ENCODE data around the gene NELL2.
"Not testable (repeated sequence)": the region's sequence is repeated elsewhere in the genome, so short reads cannot be mapped to it uniquely, and the experiment has no call there.

Gene NELL2

DNA sequence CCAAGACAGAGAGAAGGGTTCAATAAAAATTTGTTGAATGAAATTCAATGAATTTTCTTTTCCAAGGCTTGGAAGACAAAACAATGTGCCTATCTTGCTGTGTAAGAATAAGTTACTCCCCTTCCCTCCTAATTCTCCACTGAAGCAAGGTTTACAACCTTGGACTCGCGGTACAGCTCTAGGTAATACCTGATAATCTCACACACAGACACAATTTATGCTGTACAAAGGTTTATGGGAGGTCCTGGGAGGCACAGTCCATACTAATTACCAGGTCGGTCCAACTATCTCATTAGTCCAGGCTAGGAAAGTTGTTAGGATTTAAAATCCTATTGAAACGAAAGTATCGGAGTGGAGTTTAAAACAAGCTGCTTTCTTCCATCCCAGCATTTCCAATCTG is 42.6 kb downstream of the NELL2 start:
- Histone ChIP-seq H3K4me3 (ENCODE audit: low read depth in 1 of 2, low read length in 2 of 2) (peak overlapping the region; percentile 38 to 41), H3K36me3 (ENCODE audit: control insufficient read depth in 1 of 2, insufficient read depth in 2 of 2, low read length in 2 of 2) (no peaks in the 10 kb centered on the region), H3K27me3 (ENCODE audit: control insufficient read depth in 1 of 2, insufficient read depth in 2 of 2, low read length in 2 of 2) (no peaks in the 10 kb centered on the region), H3K9me3 (ENCODE audit: control insufficient read depth in 1 of 2, low read length in 2 of 2) (no peaks in the 10 kb centered on the region), H3K27ac (ENCODE audit: low read depth, low read length) (no peak overlapping the region), H3K4me1 (ENCODE audit: control insufficient read depth in 1 of 2, insufficient read depth in 2 of 2, low read length in 2 of 2) (peaks cover 24 to 37% of the 10 kb centered on the region in 2 donors), H3K9ac (ENCODE audit: low read depth in 1 of 2, low read length in 2 of 2) (no peak overlapping the region)

DNA sequence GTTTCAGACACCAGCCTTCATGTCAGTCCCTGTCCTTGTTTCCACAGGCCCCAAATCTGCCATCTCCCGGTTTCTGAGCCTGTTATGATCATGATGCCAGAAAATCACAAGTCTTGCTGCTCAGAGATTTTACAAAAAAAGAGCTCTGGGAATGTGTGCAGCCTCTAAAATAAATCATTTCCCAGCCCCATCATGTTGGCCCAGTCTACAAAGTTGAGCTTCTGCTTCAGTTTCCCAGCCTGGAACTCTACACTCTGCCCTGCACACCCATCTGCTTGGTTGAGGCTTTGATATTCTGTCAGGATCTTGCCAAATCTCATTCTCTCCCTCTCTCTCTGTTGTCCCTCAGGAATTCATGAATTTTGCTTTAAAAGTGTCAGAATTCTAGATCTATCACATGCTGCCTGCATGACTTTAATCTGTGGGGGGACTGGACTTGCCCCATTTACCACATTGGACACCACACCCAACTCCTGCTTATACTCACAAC is 45.5 kb downstream of the NELL2 start:
- H3K9ac ChIP-seq (ENCODE audit: low read depth in 1 of 2, low read length in 2 of 2) = no peak overlapping the region
- no peak overlapping the region for H3K27ac ChIP-seq (ENCODE audit: low read depth, low read length)
- no peak overlapping the region for H3K4me3 ChIP-seq (ENCODE audit: low read depth in 1 of 2, low read length in 2 of 2)
- no peaks in the 10 kb centered on the region for H3K9me3 ChIP-seq (ENCODE audit: control insufficient read depth in 1 of 2, low read length in 2 of 2)
- no peaks in the 10 kb centered on the region for H3K36me3 ChIP-seq (ENCODE audit: control insufficient read depth in 1 of 2, insufficient read depth in 2 of 2, low read length in 2 of 2)
- H3K4me1 ChIP-seq (ENCODE audit: control insufficient read depth in 1 of 2, insufficient read depth in 2 of 2, low read length in 2 of 2) = peaks cover 16 to 19% of the 10 kb centered on the region in 2 donors
- no peaks in the 10 kb centered on the region for H3K27me3 ChIP-seq (ENCODE audit: control insufficient read depth in 1 of 2, insufficient read depth in 2 of 2, low read length in 2 of 2)

DNA sequence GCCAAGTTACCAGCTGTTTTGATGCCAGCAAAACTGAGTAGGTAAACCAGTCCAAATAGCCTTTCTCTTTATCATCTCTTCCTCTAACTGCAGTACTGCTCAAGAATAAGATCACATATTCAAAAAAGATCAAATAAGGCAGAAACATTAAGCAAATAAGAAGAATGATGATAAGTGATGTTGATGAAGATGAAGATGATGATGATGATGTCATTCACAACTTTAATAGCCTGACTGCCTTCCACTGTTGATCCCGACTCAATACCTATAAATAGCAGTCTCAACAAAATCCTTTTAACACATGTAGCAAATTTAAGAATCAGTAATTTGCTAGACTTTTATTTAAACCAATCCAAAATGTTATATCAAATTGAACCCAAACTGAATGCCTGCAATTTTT is 47.1 kb downstream of the NELL2 start:
- Histone ChIP-seq H3K9ac (ENCODE audit: low read depth in 1 of 2, low read length in 2 of 2) (no peak overlapping the region), H3K36me3 (ENCODE audit: control insufficient read depth in 1 of 2, insufficient read depth in 2 of 2, low read length in 2 of 2) (no peaks in the 10 kb centered on the region), H3K4me3 (ENCODE audit: low read depth in 1 of 2, low read length in 2 of 2) (no peak overlapping the region), H3K9me3 (ENCODE audit: control insufficient read depth in 1 of 2, low read length in 2 of 2) (no peaks in the 10 kb centered on the region), H3K27ac (ENCODE audit: low read depth, low read length) (no peak overlapping the region), H3K27me3 (ENCODE audit: control insufficient read depth in 1 of 2, insufficient read depth in 2 of 2, low read length in 2 of 2) (no peaks in the 10 kb centered on the region), H3K4me1 (ENCODE audit: control insufficient read depth in 1 of 2, insufficient read depth in 2 of 2, low read length in 2 of 2) (peaks cover 7 to 14% of the 10 kb centered on the region in 2 donors)

DNA sequence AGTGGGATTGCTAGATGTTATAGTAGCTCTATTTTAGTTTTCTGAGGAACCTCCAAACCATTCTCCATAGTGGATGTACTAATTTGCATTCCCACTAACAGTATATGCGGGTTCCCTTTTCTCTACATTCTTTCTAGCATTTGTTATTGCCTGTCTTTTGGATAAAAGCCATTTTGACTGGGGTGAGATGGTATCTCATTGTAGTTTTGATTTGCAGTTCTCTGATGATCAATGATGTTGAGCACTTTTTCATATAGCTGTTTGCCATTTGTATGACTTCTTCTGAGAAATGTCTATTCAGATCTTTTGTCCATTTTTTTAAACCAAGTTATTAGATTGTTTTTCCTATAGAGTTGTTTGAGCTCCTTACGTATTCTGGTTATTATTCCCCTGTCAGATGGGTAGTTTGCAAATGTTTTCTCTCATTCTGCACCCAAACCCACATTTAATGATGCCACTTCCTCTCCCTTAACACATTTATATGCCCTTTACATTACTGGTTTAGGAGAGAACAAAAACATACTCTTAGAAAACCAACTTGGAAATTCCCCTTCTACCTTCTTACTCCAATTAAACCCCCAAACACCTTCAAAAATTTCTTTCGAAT is 48.2 kb downstream of the NELL2 start:
- Histone ChIP-seq H3K36me3 (ENCODE audit: control insufficient read depth in 1 of 2, insufficient read depth in 2 of 2, low read length in 2 of 2) (no peaks in the 10 kb centered on the region), H3K9ac (ENCODE audit: low read depth in 1 of 2, low read length in 2 of 2) (no peak overlapping the region), H3K27ac (ENCODE audit: low read depth, low read length) (no peak overlapping the region), H3K27me3 (ENCODE audit: control insufficient read depth in 1 of 2, insufficient read depth in 2 of 2, low read length in 2 of 2) (no peaks in the 10 kb centered on the region), H3K4me3 (ENCODE audit: low read depth in 1 of 2, low read length in 2 of 2) (no peak overlapping the region), H3K4me1 (ENCODE audit: control insufficient read depth in 1 of 2, insufficient read depth in 2 of 2, low read length in 2 of 2) (peaks cover 3 to 10% of the 10 kb centered on the region in 2 donors), H3K9me3 (ENCODE audit: control insufficient read depth in 1 of 2, low read length in 2 of 2) (no peaks in the 10 kb centered on the region)

DNA sequence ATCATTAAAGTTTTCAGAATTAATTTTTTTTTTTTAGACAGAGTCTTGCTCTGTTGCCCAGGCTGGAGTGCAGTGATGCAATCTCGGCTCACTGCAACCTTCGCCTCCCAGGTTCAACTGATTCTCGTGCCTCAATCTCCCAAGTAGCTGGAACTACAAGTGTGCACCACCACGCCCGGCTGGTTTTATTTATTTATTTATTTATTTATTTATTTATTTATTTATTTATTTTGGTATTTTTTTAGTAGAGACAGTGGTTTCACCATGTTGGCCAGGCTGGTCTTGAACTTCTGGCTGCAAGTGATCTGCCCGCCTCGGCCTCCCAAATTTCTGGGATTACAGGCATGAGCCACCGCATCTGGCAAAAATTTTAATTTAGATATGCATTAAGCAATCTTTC is 54.4 kb downstream of the NELL2 start:
- H3K4me3 ChIP-seq (ENCODE audit: low read depth in 1 of 2, low read length in 2 of 2); H3K9me3 ChIP-seq (ENCODE audit: control insufficient read depth in 1 of 2, low read length in 2 of 2); H3K36me3 ChIP-seq (ENCODE audit: control insufficient read depth in 1 of 2, insufficient read depth in 2 of 2, low read length in 2 of 2); H3K27me3 ChIP-seq (ENCODE audit: control insufficient read depth in 1 of 2, insufficient read depth in 2 of 2, low read length in 2 of 2); H3K9ac ChIP-seq (ENCODE audit: low read depth in 1 of 2, low read length in 2 of 2); H3K27ac ChIP-seq (ENCODE audit: low read depth, low read length): not testable (repeated sequence)
- peaks cover 10 to 17% of the 10 kb centered on the region in 2 donors for H3K4me1 ChIP-seq (ENCODE audit: control insufficient read depth in 1 of 2, insufficient read depth in 2 of 2, low read length in 2 of 2)

DNA sequence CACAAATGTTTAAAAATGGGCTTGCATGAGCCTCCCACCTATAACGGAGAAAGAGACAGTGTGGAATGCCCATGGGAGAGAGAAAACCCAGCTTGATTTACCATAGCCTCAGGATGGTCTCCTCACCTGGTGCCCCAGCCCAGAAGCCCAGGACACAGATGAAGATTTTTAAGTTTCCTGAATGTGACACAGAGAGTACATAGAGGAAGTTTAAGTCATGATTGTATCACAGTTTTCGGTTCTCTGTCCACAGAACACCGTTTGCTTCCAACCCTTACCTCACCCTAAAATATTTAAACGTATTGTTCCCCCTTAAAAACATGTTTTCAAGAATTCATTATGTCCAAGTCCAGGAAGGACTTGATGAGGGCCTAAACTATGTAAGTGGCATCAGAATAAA is 56.2 kb downstream of the NELL2 start:
- Histone ChIP-seq H3K9me3 (ENCODE audit: control insufficient read depth in 1 of 2, low read length in 2 of 2) (no peaks in the 10 kb centered on the region), H3K4me1 (ENCODE audit: control insufficient read depth in 1 of 2, insufficient read depth in 2 of 2, low read length in 2 of 2) (peaks cover 10 to 31% of the 10 kb centered on the region in 2 donors), H3K36me3 (ENCODE audit: control insufficient read depth in 1 of 2, insufficient read depth in 2 of 2, low read length in 2 of 2) (no peaks in the 10 kb centered on the region), H3K27me3 (ENCODE audit: control insufficient read depth in 1 of 2, insufficient read depth in 2 of 2, low read length in 2 of 2) (no peaks in the 10 kb centered on the region), H3K4me3 (ENCODE audit: low read depth in 1 of 2, low read length in 2 of 2) (no peak overlapping the region), H3K9ac (ENCODE audit: low read depth in 1 of 2, low read length in 2 of 2) (no peak overlapping the region), H3K27ac (ENCODE audit: low read depth, low read length) (no peak overlapping the region)

DNA sequence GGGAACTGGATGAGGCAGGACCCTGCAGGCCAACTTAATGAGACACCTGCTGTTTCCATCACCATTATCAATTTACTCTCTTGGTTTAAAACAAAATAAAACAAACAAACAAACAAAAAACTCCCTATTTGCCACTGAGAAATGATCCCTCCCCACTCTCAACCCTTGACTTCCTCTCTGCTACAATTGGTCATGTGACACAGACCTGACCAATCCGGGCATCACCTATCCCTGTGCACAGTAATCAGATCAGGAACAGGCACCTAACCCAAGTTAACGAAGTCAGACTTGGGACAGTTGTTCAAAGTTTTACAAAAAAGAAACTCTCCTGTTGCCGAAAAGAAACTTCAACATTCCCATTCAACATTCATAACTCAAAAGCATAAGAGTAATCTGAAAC is 58.4 kb downstream of the NELL2 start:
- peaks cover 10 to 32% of the 10 kb centered on the region in 2 donors for H3K4me1 ChIP-seq (ENCODE audit: control insufficient read depth in 1 of 2, insufficient read depth in 2 of 2, low read length in 2 of 2)
- no peak overlapping the region for H3K27ac ChIP-seq (ENCODE audit: low read depth, low read length)
- no peaks in the 10 kb centered on the region for H3K36me3 ChIP-seq (ENCODE audit: control insufficient read depth in 1 of 2, insufficient read depth in 2 of 2, low read length in 2 of 2)
- H3K4me3 ChIP-seq (ENCODE audit: low read depth in 1 of 2, low read length in 2 of 2) = no peak overlapping the region
- H3K9me3 ChIP-seq (ENCODE audit: control insufficient read depth in 1 of 2, low read length in 2 of 2) = no peaks in the 10 kb centered on the region
- no peaks in the 10 kb centered on the region for H3K27me3 ChIP-seq (ENCODE audit: control insufficient read depth in 1 of 2, insufficient read depth in 2 of 2, low read length in 2 of 2)
- H3K9ac ChIP-seq (ENCODE audit: low read depth in 1 of 2, low read length in 2 of 2) = no peak overlapping the region

DNA sequence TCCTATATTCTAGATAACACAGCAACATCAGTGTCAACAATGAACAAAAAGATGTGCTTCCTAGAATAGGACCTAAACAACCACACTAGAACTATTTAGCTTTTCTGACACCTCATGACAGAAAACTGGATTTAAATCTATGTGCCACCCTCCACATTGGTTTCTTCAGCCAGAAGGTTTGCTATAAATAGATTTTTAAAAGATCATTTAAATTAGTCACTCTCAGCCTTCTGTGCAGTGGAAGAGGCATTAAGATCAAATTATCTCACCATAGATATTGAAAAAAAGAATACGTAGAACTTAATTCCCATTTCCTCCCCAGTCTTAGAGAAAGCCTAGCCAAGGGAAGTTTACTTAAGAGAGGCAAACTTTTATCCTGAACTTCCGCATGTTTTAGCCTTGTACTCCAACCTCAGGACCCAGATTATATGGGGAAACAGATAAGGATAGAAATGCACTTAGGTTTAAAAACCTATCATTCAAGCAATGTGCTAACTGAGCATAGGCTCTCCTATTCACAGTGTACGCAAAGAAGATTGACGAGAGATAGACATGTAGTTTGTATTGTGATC is 59.6 kb downstream of the NELL2 start:
- Histone ChIP-seq H3K36me3 (ENCODE audit: control insufficient read depth in 1 of 2, insufficient read depth in 2 of 2, low read length in 2 of 2) (no peaks in the 10 kb centered on the region), H3K9me3 (ENCODE audit: control insufficient read depth in 1 of 2, low read length in 2 of 2) (no peaks in the 10 kb centered on the region), H3K27ac (ENCODE audit: low read depth, low read length) (no peak overlapping the region), H3K9ac (ENCODE audit: low read depth in 1 of 2, low read length in 2 of 2) (no peak overlapping the region), H3K4me3 (ENCODE audit: low read depth in 1 of 2, low read length in 2 of 2) (no peak overlapping the region), H3K27me3 (ENCODE audit: control insufficient read depth in 1 of 2, insufficient read depth in 2 of 2, low read length in 2 of 2) (no peaks in the 10 kb centered on the region), H3K4me1 (ENCODE audit: control insufficient read depth in 1 of 2, insufficient read depth in 2 of 2, low read length in 2 of 2) (peaks cover 10 to 32% of the 10 kb centered on the region in 2 donors)

DNA sequence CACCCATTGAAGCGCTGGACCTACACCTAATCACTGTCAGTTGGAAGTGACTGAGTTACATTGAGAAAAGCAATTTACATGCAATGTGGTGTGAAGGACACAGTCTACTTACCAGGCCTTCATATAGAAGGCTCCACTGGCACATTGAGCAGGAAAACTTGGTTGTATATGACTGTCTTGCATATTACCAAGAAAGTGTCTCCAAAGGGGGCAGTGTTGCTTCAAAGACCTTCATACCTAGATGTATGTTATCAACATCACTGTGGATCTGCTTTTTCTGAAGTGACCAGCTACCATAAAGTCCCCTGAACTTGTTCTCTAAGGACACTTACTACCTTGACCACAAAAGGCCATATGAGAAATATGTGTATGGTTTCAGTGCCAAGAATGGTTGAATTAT is 64.1 kb downstream of the NELL2 start:
- Histone ChIP-seq H3K36me3 (ENCODE audit: control insufficient read depth in 1 of 2, insufficient read depth in 2 of 2, low read length in 2 of 2) (no peaks in the 10 kb centered on the region), H3K4me3 (ENCODE audit: low read depth in 1 of 2, low read length in 2 of 2) (no peak overlapping the region), H3K9me3 (ENCODE audit: control insufficient read depth in 1 of 2, low read length in 2 of 2) (no peaks in the 10 kb centered on the region), H3K27me3 (ENCODE audit: control insufficient read depth in 1 of 2, insufficient read depth in 2 of 2, low read length in 2 of 2) (no peaks in the 10 kb centered on the region), H3K27ac (ENCODE audit: low read depth, low read length) (no peak overlapping the region), H3K4me1 (ENCODE audit: control insufficient read depth in 1 of 2, insufficient read depth in 2 of 2, low read length in 2 of 2) (peaks cover 3 to 19% of the 10 kb centered on the region in 2 donors), H3K9ac (ENCODE audit: low read depth in 1 of 2, low read length in 2 of 2) (no peak overlapping the region)

DNA sequence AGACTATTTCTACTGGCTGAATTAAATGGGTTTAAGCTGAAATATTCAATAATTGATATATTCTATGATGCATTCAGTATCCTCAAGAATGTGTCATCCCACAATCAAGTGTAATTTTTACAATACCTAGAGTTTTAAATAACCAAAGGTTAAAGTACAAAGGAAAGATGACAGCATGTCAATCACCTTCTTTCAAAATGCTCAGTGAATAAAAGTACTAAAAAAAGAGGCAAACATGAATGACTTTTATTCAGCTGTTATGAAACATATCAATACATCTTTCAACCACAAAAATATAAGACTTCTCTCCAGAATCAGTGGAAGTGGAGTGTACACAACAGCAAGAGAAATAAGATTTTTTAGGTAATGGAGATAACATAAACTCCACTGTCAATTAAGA is 72.0 kb downstream of the NELL2 start:
- H3K9me3 ChIP-seq (ENCODE audit: control insufficient read depth in 1 of 2, low read length in 2 of 2) = no peaks in the 10 kb centered on the region
- no peak overlapping the region for H3K27ac ChIP-seq (ENCODE audit: low read depth, low read length)
- H3K9ac ChIP-seq (ENCODE audit: low read depth in 1 of 2, low read length in 2 of 2) = no peak overlapping the region
- H3K4me1 ChIP-seq (ENCODE audit: control insufficient read depth in 1 of 2, insufficient read depth in 2 of 2, low read length in 2 of 2) = no peaks in the 10 kb centered on the region
- no peak overlapping the region for H3K4me3 ChIP-seq (ENCODE audit: low read depth in 1 of 2, low read length in 2 of 2)
- H3K27me3 ChIP-seq (ENCODE audit: control insufficient read depth in 1 of 2, insufficient read depth in 2 of 2, low read length in 2 of 2) = no peaks in the 10 kb centered on the region
- no peaks in the 10 kb centered on the region for H3K36me3 ChIP-seq (ENCODE audit: control insufficient read depth in 1 of 2, insufficient read depth in 2 of 2, low read length in 2 of 2)
